RKO (cell line): Measurements from ENCODE around the gene SYTL5.
A peak's percentile ranks its signal among the peaks of the same experiment; 100 is the strongest.
"Not testable (repeated sequence)": the region's sequence is repeated elsewhere in the genome, so short reads cannot be mapped to it uniquely, and the experiment has no call there.

Experiments
- DNase-seq: peaks from one replicate; pipeline ENCODE4 v3.0.0-alpha.2; 2016; ENCODE audit warnings: low spot score

The SYTL5 gene

DNA sequence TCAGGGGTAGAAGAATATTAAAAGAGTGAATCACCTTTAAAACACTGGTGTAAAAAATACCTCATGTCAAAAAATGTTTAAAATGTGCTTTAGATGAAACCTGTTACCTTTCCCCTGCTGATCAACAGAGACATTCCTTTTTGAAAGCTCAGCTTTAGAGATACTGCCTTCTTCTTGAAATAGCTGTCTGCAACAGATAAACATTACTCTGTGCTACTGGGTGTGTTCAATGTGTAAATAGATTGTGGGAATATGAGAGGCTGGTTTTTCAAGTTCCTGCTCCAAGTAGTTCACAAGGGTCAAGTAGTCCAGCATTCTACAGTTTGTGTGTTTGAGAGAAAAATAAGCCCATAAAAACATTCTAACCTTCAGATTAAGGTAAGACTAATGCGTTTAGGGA, at the start of gene SYTL5:
Gene SYTL5, plus strand, starts transcription at position 263 of the 400 bp plus-strand sequence. CDS start 27,337 bp downstream, outside the sequence.
- no peak for DNase-seq

DNA sequence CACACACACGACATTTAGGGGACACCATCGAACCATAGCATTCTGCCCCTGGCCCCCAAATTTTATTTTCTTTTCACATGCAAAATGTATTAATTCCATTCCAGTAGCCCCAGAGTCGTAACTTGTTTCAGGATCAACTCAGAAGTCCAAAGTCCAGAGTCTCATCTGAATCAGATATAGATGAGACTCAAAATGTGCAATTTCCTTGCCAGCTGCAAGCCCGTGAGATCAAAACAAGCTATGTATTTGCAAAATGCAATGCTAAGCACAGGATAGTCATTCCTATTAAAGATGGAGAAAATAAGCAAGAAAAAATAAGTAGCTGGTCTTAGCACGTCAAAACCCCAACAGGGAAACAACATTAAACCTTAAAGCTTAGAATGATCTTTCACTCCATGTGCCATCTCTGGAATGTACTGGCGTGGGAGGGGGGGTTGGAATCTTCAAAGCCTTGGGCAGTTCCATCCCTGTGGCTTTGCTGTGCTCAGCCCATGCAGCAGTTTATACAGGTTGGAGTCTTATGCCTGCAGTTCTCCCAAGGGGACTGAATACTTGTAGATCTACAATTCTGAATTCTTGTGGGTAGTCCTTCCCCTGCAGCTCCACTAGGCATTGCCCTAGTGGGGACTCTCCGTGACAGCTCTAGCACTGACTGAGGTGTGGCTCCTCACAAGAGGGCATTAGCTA, 47.7 kb upstream of the SYTL5 start:
- DNase-seq, result no peak

- no peak for DNase-seq
These were observed 46.9 kb upstream of the SYTL5 start for GRCh38 chrX:37959212-37960021.

GRCh38 chrX:37961118-37961517, 45.2 kb upstream of the SYTL5 start:
- no peak for DNase-seq

DNA sequence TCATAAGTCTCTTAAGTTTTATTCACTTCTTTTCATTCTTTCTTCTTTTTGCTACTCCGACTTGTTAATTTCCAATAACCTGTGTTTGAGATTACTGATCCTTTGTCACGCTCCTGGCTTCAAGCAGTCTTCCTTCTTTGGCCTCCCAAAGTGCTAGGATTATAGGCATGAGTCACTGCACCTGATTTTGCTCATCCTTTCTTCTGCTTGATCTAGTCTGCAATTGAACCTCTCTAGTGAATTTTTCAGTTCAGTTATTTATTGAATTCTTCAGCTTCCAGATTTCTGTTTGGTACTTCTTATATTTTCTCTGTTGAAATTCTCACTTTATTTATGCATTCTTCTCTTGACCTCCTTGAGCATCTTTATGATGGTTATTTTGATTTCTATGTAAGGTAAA, 38.6 kb upstream of the SYTL5 start:
- no peak for DNase-seq

- no peak for DNase-seq
These were observed 30.9 kb upstream of the SYTL5 start for GRCh38 chrX:37975421-37975820.

GRCh38 chrX:37976153-37976552, 30.2 kb upstream of the SYTL5 start:
- no peak for DNase-seq

DNA sequence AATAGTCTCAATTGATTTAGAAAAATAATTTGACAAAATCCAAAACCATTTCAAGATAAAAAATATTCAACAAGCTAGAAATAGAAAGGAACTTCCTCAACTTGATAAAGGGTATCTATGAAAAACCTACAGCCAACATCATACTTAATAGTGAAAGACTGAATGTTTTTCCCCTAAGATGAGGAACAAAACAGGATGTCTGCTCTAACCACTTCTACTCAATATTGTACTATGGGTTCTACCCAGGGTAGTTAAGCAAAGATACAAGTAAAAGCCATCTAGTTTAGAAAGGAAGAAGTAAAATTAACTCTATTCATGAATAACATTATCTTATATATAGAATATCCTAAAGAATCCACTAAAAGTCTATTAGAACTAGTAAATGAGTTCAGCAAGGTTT, 21.5 kb upstream of the SYTL5 start:
- DNase-seq, result no peak

DNA sequence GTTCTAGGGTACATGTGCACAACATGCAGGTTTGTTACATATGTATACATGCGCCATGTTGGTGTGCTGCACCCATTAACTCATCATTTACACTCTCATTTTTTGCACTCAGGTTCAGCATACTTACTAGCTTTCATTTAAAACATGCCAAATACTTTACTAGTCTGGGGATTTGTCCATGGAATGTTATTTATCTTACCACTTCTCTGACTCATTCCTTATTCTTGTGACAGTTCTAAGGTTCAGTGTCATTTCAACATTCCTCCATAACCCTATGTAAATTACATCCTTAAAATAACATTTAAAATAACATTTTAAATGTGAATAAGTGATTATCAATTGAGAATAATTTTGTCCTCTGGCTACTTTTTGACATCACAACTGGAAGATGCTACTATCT, 19.5 kb upstream of the SYTL5 start:
- no peak for DNase-seq

GRCh38 chrX:37989304-37989703, 17.0 kb upstream of the SYTL5 start:
- peak; percentile 8 for DNase-seq

DNA sequence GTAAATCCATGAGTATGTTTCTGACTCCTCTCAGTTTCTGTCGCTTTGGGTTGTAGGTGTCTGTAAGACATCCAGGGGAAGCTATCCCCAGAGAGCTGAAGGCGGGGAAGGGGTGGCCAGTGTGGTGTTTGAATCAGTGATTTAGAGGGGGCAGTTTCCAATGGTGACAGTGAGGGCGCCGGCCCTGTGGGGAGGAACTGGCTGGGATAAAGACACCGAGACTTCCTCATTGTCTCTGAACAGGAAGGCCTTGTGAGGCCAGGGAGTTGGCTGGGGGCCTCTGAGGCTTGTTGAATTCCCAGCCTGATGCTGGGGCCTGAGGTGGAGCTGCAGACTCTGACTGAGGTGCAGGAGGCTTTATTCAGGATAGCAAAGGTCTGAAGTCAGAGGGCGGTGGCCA, 15.1 kb upstream of the SYTL5 start:
- not testable (repeated sequence) for DNase-seq

GRCh38 chrX:37993176-37993575, 13.2 kb upstream of the SYTL5 start:
- DNase-seq, result no peak

GRCh38 chrX:37993837-37994619, 12.3 kb upstream of the SYTL5 start:
- DNase-seq, result no peak

- no peak for DNase-seq
These were observed 10.9 kb upstream of the SYTL5 start for GRCh38 chrX:37995428-37995827.

DNA sequence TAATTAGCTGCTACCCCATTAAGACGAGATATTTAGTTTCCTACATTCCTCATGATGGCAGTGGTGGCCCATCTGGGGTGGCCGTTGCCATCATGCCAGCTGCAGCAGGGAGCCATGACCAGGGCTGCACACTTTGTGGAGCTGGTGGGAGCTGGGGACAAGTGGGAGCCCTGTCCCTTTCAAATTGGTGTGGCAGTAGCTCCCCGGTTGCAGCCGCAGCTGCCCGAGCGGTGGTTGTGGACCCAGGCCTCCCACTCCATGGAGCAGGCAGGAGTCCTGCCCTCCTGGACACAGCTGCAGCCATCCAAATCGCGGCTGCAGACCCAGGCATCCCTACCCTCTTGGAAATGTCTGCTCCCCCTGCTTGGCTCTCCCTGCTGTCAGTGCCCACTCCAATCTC, 9.3 kb upstream of the SYTL5 start:
- no peak for DNase-seq

- peak; percentile 79 for DNase-seq
These were observed 7.6 kb upstream of the SYTL5 start for GRCh38 chrX:37998586-37999262.

GRCh38 chrX:38000706-38001105, 5.6 kb upstream of the SYTL5 start:
- DNase-seq, result no peak

GRCh38 chrX:38004046-38004445, 2.3 kb upstream of the SYTL5 start:
- DNase-seq, result no peak

- DNase-seq, result no peak
These were observed 425 bp downstream of the SYTL5 start for GRCh38 chrX:38006778-38007177.

DNA sequence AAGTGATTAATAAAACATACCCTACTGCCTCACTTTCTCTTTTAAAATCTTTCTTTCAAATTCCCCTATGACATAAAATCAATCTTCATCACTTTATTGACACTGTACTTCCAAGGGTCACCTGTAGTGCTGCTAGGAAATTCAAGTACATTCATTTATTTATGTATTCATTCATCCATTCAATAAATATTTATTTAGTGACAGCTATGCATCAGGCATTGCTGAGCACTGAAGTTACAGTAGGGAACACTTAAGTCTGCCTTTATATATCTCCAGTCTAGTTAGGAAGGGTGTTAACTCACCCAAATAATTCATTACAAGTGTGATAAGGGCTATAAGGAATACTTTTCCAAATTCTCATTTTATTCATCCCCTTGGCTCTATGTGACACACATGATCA, 2.3 kb downstream of the SYTL5 start:
- no peak for DNase-seq

DNA sequence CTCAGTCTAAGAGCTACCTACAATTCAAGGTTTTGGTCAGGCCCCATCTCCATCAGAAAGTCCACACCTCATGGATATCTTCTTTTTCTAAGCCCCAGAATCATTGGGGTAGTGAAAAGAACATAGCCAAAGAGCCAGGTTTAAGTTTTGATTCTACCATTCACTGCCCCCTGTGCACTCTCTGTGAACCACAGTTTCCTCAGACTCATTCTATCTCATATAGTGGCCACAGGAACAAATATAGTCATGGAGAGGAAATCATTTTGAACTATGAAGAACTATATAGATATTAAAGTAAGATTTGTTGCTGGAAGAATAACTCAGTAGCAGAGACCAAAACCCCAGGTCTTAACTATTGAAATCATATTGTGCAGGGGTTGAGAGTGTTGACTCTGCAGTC, 3.3 kb downstream of the SYTL5 start:
- DNase-seq, result no peak

DNA sequence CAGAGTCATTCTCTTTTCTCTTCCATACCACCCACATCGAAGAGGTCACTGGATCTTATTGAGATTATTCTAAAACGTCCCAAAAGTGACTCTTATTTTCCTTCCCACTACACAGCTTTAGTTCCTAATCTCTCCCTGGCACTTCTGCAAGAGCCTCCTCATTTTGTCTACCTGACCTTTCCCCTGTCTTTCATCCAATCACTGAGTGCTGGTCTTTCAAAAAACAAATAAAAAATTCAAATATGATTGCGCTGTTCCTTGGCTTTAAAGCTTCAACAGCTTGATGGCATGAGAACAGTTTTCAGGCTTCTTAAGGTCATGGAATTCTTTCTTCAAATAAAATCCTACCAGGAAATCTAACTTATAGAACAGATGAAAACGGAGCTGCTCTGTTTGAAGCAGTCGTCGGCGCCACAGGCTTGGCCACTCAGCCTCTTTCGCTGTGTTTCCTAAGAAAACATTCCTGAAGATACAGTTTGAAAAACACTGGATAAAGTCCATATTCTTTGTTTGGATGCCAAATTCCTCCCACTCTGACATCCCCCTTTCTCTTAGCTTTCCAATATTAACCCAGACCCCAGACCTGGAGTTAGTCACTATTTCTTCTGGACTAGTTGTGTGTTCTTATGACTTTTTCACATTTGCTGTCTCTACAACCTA, 12.5 kb downstream of the SYTL5 start:
- DNase-seq, result no peak
